A549 treated with AZD9567 at 1 μM for 4 hours (cell line): Measurements from ENCODE around the gene TBC1D25. TPM values are rescaled to one million over a fixed set of nuclear protein-coding genes. Genes with fewer than 3 reads are reported as not detected.

Experiments used
- total RNA-seq: library from RNA; stranded (reverse); fragments of 200-300 nt; extraction: Qiagen RNA extraction; gene quantifications from 5 replicates; pipeline ENCODE4 v1.2.3, GENCODE V29; 2022; ENCODE audit not compliant: insufficient read depth

TBC1D25 gene, protein sequence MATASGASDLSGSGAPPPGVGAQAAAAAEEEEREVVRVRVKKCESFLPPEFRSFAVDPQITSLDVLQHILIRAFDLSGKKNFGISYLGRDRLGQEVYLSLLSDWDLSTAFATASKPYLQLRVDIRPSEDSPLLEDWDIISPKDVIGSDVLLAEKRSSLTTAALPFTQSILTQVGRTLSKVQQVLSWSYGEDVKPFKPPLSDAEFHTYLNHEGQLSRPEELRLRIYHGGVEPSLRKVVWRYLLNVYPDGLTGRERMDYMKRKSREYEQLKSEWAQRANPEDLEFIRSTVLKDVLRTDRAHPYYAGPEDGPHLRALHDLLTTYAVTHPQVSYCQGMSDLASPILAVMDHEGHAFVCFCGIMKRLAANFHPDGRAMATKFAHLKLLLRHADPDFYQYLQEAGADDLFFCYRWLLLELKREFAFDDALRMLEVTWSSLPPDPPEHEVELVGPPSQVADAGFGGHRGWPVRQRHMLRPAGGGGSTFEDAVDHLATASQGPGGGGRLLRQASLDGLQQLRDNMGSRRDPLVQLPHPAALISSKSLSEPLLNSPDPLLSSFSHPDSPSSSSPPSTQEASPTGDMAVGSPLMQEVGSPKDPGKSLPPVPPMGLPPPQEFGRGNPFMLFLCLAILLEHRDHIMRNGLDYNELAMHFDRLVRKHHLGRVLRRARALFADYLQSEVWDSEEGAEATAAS
- 9.7 to 13.2 TPM (median 11.5 TPM) in 5 replicates for total RNA-seq

DNA sequence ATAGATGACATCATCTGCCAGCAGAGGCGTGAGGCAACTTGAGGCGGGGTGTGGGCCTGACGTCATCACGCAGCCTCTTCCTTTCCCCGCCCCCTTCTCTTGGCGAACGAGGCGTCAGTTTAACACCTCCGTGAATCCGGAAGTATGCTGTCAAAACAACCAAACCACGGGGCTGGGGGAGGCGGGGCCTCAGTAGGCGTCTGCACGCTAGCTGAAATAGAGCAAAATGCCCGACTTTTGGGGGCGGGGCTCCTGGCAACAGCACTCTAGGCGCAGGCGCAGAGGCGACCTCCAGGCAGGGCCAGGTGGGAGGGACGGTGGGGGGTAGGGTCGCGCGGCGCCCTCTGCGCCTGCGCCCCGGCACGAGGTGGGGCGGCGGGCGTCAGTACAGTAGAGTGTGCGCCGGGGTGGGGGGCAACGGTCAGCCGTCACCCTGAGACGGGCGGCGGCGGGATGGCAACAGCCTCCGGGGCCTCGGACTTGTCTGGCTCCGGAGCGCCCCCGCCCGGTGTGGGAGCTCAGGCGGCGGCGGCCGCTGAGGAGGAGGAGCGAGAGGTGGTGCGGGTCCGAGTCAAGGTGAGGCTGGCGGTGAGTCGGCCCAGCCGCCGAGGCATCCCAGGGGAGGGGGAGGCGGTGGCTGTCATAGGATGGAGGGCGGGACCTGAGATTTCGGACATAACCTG is at the start of gene TBC1D25:
TBC1D25 (plus strand) TSS at position 370 of the 683 bp plus-strand sequence; CDS start at position 454, 84 bp downstream.

DNA sequence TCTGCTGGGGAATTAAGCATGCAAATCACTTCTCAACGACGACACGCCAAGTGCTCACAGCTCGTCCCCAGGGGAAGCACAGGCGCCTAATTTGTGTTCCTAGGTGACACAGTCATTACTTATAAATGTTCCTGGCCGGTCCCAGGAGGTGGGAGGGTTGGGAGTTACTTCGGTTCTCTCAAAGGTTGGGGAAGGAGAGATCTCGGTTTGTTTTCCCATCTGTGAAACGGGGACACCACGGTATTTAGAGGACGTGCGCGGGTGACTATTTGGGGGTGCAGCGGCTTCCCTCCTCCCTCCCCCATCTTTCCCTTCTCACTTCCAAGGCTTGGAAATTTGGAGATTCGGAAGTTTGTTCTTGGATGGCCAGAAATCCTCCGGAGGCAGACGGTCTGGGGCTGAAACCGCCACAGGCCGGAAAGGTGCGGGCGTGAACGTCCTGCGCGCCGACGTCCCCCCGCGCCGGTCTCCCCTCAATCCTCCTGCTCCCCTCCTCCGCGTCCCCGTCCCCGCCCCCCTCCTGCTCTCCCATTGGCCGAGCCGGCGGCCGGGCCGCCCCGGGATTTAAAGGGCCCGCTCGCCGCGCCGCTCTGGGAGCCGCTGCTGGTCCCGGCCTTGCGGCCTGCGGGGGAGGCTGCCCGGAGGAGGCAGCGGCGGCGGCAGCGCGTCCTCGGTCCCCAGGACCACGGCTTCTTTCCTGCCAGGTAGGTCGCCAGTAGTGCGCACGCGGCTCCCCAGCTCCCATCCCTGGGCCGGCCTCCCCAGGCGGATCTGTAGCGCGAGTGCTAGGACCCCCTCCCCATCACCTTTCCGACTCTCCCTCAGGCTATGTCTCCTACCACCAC is 30.9 kb upstream of the TBC1D25 start, which contains the start of gene PORCN:
PORCN (plus strand) TSS at position 593 of the 845 bp plus-strand sequence. CDS start 829 bp downstream, outside the sequence.

DNA sequence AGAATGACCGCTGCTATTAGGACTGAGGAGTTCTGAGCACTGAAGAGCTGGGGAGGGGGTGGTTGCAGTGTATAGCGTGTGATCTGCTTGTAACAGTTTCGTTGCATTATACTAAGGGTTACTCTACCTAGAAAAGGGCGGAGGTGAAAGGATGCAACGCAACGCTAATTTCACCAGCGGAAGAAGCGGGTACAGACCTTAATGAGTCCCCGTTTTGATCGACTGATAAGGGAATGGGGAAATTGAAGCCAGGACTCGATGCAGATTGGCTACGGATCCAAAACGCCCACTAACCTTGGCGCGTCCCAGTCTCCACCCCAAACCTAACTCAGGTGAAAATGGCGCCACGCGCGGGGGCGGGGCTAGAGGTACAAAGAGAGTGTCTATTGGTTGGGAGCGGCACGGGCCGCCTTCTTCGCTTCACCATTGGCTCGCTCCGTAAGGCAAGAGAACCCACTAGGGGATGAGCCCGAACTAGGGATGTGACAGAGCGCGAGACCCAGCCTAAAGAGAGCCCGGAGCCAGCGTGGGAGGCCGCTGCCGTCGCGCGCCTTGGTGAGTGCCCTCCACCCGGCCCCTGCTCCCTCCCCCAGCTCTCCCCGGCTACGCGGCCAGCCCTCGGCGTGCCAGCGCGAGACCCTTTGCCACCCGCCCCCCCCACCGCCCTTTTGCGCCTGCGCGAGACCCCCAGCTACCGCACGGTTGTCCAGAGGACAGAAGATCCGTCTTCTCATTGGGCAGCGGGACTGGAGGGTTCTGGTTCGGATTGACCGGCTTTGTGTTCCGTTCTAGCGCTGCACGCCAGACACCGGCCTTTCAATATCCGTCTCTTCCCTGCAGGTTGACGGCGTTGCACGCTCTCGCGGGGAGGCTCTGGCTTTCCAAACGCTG is 17.9 kb upstream of the TBC1D25 start, which contains the start of gene EBP:
EBP (plus strand) TSS at position 456 of the 891 bp plus-strand sequence. CDS start 1,964 bp downstream, outside the sequence.

DNA sequence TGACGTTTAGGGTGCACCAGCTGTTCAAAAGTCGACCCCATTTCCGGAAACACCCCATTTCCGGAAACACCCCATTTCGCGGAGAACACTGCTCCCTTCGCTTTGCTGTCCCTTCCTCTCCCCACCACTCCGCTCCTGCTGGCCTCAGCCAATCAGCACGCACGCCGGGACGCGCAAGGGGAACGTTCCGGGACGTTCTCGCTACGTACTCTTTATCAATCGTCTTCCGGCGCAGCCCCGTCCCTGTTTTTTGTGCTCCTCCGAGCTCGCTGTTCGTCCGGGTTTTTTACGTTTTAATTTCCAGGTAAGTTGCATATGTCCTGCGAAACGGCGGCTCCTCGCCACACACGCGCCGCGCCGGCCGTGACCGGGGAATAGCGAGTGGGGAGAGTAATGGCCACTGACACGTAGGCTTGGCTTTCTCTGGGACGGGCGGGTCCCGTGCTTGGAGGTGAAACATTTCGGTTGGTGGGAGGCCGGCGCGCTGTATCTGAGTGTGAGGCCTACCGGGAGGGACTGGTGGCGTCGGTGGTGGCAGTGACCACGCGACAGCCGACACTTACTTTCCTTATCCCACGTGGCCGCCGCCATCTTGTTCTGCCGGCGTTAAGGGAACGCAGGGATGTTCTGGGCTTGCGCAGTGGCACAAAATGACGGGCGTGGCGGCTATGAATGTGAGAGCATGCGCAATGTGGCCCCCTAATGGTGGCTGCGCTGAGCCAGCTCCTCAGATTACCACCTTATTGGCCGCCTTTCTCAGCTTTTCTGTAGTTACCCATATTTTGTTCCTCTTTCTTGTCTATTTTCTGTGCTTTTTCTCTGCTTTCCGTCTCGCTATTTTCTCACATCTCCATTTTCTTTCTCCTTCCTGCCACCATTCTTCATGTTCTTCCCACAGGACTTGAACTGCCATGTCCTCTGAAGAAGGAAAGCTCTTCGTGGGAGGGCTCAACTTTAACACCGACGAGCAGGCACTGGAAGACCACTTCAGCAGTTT is 35.1 kb downstream of the TBC1D25 start, which contains the start of gene RBM3:
RBM3 (plus strand) TSS at position 215 of the 997 bp plus-strand sequence; CDS start at position 912, 697 bp downstream.

DNA sequence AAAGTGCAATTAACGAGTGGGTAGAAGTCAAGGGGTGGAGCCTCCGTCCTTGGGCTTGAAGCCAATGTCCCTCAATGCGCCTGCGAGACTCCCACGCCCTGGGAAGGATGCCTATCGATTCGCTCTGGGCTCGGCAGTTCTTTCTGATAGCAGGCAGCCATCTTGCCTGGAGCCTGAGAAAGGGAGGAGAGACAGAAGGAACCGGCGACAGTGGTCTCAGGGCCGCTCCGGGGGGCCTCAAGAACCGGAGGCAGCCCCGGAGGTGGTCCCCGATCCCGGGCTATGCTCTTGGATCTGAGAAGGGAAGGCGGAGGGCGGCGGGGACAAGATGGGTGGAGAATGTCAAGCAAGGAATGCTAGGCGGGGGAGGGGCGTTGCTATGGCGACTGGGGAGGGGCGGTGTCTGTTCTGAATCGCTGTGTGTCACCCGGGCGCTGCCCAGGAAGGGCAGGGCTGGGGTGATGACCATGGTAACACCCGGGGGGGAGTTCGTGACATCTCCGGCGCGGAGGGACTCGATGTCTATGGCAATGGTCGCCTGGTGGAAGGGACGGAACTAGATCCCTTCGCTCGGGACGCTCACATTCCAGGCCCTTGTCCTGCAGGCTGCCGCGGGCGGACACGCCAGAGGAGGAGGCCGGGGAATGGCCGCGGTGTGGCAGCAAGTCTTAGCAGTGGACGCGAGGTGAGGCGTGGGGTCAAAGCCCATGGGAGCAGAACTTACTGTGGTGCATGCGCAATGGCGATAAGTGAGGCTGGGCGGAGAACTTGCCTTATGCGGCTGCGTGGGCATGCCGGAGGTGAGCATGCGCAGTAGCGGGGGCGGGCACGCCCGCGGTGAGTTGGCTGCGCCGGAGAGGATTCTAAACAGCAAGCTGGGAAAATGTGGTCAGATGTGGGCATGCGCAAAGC is 58.1 kb downstream of the TBC1D25 start, which contains the start of gene WDR13:
WDR13 (plus strand) TSS at position 140 of the 912 bp plus-strand sequence; CDS start at position 645, 505 bp downstream.

Other genes with a start within 250 kb of the TBC1D25 start
- not detected in 5 replicates for gene SSX3, start 183.0 kb upstream of the TBC1D25 start, total RNA-seq
- not detected in 5 replicates for gene SSX4, start 156.2 kb upstream of the TBC1D25 start, total RNA-seq
- gene SSX4B, start 127.8 kb upstream of the TBC1D25 start, total RNA-seq: not detected in 5 replicates
- gene SLC38A5, start 69.5 kb upstream of the TBC1D25 start, total RNA-seq: 0.19 to 0.31 TPM (median 0.27 TPM) in 3 of 5 replicates, not detected in the others
- 69.3 to 81.1 TPM (median 71.8 TPM) in 5 replicates for gene FTSJ1, start 63.5 kb upstream of the TBC1D25 start, total RNA-seq
- gene PORCN, start 30.7 kb upstream of the TBC1D25 start, total RNA-seq: 13.8 to 17.0 TPM (median 15.7 TPM) in 5 replicates
- 143 to 159 TPM (median 152 TPM) in 5 replicates for gene EBP, start 17.9 kb upstream of the TBC1D25 start, total RNA-seq
- 319 to 550 TPM (median 376 TPM) in 5 replicates for gene RBM3, start 34.8 kb downstream of the TBC1D25 start, total RNA-seq
- gene WDR13, start 57.8 kb downstream of the TBC1D25 start, total RNA-seq: 52.6 to 92.4 TPM (median 87.7 TPM) in 5 replicates
- 0.31 to 0.52 TPM (median 0.36 TPM) in 4 of 5 replicates, not detected in the other for gene WAS, start 144.1 kb downstream of the TBC1D25 start, total RNA-seq
- gene SUV39H1, start 157.0 kb downstream of the TBC1D25 start, total RNA-seq: 17.9 to 21.6 TPM (median 20.6 TPM) in 5 replicates
- not detected in 5 replicates for gene GLOD5, start 222.0 kb downstream of the TBC1D25 start, total RNA-seq
- gene GATA1, start 246.9 kb downstream of the TBC1D25 start, total RNA-seq: not detected in 5 replicates